GM19452 (cell line): ENCODE data around the gene ILF2.
"Not testable (repeated sequence)": the region's sequence is repeated elsewhere in the genome, so short reads cannot be mapped to it uniquely, and the experiment has no call there.

Experiments used
- ATAC-seq: cut with Tn5 transposase; IDR thresholded peaks from one replicate; pipeline ENCODE4 v1.9.1; 2021; ENCODE audit not compliant: unreplicated experiment

ILF2 gene

DNA sequence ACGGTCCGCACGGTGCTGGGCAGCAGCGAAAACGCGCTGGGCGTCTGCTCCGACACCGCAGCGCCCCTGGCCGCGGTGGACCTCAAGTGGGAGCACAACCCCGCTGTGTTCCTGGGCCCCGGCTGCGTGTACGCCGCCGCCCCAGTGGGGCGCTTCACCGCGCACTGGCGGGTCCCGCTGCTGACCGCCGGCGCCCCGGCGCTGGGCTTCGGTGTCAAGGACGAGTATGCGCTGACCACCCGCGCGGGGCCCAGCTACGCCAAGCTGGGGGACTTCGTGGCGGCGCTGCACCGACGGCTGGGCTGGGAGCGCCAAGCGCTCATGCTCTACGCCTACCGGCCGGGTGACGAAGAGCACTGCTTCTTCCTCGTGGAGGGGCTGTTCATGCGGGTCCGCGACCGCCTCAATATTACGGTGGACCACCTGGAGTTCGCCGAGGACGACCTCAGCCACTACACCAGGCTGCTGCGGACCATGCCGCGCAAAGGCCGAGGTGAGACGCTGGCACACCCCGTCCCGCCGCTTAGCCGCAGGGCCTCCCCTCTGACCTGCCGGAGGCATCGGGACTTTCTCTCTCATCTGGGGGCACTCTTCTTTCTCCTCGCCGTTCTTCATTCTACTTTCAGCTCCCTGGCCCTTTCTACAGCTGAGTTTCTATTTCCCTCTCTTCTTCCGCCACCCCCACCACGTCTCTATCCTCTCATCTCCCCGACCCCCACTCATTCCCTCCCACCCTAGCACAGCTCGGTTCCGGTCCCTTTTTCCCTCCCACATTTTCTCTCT, 8.7 kb upstream of the ILF2 start:
- no peak for ATAC-seq

DNA sequence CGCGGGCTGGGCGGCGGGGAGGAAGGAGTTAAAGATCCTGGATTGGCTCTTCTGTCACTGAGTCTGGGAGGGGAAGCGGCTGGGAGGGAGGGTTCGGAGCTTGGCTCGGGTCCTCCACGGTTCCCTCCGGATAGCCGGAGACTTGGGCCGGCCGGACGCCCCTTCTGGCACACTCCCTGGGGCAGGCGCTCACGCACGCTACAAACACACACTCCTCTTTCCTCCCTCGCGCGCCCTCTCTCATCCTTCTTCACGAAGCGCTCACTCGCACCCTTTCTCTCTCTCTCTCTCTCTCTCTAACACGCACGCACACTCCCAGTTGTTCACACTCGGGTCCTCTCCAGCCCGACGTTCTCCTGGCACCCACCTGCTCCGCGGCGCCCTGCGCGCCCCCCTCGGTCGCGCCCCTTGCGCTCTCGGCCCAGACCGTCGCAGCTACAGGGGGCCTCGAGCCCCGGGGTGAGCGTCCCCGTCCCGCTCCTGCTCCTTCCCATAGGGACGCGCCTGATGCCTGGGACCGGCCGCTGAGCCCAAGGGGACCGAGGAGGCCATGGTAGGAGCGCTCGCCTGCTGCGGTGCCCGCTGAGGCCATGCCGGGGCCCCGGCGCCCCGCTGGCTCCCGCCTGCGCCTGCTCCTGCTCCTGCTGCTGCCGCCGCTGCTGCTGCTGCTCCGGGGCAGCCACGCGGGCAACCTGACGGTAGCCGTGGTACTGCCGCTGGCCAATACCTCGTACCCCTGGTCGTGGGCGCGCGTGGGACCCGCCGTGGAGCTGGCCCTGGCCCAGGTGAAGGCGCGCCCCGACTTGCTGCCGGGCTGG, 7.9 kb upstream of the ILF2 start, which contains the start of gene NPR1:
Gene NPR1 (plus strand): TSS at position 170 of the 818 bp plus-strand sequence. CDS start 421 bp downstream, at position 591.
- ATAC-seq = no peak

DNA sequence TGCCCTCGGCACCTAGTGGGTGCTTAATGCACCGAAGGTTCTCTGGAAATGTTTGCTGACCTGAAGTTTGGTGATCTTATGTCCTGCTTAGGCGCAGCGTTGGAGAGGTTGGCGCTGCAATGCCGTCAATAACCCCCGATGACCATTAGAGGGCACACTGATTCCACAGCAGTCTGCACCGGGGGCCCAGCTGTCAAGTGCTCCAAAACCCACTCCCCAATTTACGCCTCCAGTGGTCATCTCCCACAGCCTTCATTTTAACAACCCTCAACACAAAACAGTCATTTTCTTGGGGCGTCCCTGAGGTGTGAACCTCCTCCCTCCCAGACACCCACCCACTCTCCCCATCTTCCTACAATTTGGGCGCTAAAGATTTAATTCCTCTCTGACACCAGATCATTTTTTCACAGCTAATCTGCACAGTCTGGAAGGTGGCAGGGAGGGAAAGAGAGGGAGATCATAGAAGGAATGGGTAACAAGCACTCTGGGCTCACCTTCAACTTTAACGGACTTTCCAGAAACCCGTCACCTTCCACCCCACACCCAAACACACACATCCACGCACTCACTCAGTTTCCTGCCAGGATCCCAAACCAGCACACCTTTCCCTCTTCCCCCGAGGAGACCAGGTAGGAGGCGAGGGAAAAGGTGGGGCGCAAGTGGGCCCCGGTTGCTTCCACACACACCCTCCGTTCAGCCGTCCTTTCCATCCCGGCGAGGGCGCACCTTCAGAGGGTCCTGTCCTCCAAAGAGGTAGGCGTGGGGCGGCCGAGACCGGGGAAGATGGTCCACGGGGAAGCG, 7.1 kb upstream of the ILF2 start:
- ATAC-seq = no peak

DNA sequence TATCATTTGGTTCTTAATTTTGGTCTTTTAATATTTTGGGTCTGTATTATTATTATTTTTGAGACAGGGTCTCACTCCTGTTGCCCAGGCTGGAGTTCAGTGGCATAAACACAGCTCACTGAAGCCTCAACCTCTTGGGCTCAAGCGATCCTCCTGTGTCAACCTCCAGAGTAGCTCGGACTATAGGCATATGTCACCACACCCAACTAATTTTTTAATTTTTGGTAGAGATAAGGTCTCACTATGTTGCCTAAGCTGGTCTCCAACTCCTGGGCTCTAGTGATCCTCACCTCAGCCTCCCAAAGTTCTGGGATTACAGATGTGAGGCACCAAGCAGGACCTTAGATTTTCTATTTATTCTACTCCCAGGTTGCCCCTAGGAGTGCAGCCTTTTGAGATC, 2.7 kb upstream of the ILF2 start:
- no peak for ATAC-seq

DNA sequence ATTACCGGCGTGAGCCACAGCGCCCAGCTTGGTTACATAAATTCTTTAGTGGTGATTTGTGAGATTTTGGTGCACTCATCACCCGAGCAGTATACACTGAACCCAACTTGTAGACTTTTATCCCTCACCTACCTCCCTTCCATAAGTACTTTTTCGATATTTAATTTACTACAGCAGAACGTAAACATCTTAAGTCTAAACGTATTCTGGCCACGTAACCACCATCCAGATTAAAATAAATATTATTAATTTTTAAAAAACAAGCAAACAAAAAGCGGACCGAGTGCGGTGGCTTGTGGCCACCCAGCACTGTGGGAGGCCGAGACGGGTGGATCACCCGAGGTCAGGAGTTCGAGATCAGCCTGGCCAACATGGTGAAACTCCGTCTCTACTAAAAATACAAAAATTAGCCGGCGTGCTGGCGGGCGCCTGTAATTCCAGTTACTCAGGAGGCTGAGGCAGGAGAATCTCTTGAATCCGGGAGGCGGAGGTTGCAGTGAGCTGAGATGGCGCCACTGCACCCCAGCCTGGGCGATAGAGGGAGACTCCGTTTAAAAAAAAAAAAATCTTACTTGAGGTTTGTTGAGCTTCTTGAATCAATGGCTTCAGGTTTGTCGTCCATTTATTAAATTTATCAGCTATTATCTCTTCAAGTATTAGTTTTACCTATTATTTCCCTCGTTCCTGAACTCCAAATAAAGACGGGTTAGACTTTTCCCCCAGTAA, 998 bp upstream of the ILF2 start:
- ATAC-seq = peak; percentile 11

DNA sequence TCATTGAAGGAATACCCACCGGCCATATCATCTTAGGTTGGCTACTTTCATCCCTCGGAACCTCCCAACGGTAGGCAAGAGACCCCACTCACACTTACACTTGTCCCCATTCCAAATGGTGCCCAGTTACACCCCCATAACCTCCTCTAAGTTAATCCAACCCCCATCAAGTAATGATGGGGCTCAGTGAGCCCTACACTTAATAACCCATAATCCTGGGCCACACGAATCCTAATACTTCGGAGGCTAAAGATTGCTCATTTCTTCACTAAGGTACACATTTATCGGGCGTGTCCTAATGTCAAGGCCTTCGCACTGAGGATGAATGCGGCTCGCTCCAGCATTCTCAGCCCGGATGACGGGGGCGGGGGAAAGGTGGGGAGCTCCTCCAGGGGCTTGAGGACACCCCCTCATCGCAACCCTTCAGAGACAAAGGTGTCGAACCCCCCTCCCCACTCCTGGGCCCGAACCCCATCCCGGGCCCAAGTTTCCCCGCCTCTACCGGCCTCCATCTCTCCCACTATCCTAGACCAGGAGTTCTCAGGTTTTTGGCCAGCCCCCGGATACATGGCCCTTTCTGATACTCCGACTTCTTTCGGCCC, 435 bp downstream of the ILF2 start:
- no peak for ATAC-seq

DNA sequence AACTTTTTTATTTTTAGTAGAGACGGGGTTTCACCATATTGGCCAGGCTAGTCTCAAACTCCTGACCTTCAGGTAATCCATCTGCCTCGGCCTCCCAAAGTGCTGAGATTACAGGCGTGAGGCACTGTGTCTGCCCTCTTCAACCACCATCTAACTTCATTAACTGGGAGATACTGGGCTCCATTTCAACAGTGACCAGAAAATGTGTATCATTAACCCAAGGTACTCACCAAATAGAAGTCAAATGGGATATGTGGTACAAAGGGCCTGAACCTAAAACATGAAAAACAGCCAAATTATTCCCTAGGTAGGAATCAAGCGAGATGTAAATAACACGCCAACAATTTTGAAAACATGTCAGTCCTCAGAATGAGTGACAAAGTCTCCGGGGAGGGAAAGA, 1.2 kb downstream of the ILF2 start:
- ATAC-seq = no peak

DNA sequence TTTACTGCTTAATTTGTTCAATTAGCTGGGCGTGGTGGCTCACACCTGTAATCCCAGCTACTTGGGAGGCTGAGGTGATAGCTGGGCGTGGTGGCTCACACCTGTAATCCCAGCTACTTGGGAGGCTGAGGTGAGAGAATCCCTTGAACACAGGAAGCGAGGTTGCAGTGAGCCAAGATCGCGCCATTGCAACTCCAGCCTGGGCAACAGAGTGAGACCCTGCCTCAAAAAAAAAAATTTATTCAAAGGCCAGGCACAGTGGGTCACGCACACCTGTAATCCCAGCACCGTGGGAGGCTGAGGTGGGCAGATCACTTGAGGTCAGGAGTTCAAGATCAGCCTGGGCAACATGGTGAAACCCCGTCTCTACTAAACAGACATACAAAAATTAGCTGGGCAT, 2.1 kb downstream of the ILF2 start:
- ATAC-seq = not testable (repeated sequence)

DNA sequence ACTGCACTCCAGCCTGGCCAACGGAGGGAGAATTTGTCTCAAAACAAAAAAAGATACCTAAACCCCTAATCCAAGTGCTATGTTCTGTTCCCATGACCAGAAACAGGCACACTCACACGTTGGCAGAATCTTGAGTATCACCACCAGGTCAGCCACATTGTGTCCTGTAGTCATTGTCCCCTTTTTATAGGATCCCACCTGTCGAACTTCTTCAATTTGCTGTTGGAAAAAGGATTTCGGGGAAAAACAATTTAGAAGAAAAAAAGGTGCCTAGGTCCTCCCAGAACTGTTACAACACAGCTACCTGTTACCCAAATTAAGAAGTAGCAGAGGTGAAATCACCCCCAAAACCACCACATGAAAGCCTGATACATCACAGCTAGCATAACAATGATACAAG, 3.4 kb downstream of the ILF2 start:
- no peak for ATAC-seq

DNA sequence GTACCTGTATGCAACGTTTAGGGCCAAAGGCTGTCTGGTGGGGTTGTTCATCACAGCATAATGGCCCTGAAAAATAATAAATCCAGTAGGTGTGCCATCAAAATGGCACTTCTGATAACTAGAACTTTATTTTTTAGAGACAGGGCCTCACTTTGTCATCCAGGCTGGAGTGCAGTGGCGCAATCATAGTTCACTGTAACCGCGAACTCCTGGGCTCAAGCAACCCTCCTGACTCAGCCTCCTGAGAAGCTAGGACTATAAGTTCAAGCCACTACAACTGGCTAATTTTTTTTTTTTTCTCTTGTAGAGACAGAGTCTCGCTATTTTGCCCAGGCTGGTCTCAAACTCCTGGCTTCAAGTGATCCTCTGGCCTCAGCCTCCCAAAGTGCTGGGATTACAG, 7.6 kb downstream of the ILF2 start:
- ATAC-seq = no peak

DNA sequence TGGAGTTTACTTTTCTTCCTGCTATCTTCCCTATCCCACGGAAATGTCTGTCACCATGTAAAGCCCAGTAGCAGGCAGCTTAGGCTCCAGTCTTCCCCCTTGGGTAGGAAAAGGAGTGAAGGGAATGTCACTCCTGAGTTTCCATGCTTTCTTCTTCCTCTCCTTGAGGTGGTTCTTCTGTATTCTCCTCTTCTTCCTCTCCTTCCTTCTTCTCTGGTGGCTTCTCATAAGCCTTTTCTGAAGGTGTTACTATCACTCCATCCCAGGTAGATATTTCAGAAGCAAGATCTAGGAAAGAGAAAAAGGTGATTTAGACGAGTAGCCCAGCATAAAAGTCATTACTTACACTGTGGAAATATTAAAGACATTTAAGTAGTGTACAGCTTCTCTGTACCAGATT, 8.5 kb downstream of the ILF2 start:
- ATAC-seq = no peak

DNA sequence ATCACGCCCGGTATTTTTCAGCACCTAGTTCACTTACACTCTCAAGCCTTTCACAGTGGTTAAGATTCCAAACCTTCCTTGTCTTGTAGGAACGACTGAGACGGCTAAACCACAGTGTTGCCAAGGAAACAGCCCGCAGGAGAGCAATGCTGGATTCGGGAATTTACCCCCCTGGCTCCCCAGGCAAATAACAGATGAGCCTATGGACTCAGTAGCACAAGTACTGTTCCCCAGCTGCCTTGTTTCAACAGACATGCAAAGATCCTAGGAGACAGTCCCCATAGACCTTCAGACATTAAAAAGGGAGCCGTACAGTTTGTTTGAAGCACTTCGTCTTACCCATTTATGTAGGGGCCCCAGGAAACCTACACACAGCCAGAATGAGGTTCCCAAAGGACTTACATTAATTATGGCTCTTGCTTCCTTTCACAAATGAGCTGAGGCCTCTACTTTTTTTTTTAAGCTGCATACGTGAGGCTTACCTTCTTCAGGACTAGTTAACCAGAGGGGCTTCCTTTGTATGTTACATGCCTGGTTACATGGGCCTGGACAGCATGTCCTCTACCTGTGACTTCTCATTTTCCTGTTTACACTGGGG, 9.6 kb downstream of the ILF2 start:
- no peak for ATAC-seq

DNA sequence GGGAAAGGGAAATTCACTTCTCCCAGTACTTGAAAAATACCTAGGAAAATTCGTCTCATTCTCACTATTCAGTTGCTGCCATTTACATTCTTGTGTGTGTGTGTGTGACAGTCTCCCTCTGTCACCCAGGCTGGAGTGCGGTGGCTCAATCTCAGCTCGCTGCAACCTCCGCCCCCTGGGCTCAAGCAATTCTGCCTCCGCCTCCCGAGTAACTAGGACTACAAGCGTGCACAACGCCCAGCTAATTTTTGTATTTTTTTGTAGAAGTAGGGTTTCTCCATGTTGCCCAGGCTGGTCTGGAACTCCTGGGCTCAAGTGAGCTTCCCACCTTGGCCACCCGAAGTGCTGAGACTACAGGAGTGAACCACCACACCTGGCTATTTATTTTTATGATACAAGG, 11.1 kb downstream of the ILF2 start:
- no peak for ATAC-seq

DNA sequence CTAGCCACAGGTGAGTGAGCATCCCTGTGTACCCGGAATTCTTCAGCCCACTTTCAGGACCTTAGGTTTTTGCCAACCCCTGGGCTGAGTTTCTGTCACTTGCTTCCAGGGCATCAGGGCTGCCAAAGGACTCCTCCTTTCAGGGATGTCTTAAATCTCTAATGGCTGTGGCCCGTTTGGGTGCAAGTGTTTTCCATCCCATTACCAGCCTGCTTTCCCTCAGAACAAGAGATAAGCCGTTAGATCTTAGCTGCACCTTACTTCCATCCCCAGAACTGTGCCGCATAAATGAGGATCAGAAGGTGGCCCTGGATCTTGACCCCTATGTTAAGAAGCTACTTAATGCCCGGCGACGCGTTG, 11.6 kb downstream of the ILF2 start:
- ATAC-seq = no peak

DNA sequence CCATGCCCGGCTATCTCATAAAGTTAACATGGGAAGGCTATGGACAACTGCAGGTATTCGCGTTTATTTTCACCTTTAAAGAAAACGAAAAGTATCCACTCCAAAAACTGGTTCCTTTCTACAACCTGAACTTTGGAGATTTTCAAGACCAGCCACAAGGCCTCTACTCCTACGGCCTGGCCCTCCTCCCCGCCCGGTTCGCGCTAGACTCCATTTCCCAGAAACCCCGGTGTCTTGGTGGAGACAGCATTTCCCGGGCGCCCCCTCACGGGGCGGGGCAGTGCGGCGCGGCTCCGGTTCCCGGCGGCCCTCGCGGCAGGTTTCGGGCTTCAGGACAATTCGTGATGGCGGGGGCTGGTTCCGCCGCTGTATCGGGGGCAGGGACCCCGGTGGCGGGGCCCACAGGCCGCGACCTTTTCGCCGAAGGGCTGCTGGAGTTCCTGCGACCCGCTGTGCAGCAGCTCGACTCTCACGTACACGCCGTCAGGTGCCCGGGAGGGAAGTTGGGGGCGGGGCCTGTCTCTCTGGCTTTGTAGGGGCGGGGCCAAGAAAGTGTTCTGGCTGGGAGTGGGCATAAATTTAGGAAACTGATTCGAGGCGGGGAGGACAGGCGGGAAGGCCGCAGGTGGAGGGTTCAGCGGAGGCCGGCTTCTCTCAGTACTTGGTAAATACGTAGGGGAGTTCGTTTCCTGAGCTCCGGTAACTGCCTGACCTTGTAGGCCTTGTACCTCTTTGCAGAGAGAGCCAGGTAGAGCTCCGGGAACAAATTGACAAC, 12.2 kb downstream of the ILF2 start, which contains the start of gene SNAPIN:
Gene SNAPIN (plus strand): TSS at position 304 of the 775 bp plus-strand sequence. CDS start 41 bp downstream, at position 345.
- ATAC-seq = peak; percentile 95

DNA sequence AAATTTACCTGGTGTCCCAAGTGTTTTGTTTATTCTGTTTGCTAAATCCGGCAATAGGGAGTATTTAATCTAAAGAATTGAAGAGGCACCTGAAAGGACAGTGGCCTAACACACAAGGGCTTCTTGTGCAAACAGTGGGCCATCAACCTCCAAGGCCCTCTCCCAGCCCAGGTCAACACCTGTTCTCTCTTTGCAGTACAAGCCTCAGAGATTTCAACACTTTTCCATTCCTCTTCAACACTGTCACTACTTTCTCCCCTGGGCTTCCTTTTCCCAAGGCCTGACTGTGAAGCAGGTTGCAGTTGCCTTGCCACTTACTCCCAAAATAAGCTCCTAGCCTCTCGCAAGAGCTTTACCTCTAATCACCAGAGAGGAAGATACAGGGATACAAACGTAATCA, 15.5 kb downstream of the ILF2 start:
- no peak for ATAC-seq

DNA sequence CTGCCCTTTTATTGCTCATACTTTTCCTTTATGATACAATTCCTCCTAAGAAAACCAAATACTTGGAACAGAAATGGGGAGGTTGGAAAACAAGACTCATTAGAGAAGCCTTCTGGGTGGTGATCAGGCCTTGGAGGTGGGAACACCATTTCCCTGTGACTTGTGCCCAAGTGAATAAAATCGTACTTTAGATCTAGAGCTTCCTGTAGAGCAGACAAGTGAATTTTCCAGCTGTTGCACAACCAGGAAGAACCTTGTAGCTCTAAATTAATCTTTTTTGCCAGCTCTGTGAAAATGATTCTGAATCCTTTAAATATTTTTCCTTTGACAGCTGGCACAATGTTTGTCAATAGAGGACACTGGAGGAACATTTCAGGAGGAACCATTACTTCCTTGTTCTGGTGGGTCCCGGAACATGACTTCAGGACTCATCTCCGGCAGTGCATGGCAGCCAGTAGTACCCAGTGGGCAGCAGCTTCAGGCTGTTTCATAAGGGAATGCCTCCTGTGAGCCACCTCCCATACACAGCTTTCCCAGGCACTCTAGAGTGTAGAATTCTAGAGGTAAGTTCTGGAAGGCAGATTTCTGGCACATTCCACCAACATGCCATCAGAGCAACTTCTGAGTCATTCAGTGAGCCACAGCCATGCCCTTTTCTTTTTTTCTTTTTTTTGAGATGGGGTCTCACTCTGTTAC, 17.8 kb downstream of the ILF2 start:
- no peak for ATAC-seq

DNA sequence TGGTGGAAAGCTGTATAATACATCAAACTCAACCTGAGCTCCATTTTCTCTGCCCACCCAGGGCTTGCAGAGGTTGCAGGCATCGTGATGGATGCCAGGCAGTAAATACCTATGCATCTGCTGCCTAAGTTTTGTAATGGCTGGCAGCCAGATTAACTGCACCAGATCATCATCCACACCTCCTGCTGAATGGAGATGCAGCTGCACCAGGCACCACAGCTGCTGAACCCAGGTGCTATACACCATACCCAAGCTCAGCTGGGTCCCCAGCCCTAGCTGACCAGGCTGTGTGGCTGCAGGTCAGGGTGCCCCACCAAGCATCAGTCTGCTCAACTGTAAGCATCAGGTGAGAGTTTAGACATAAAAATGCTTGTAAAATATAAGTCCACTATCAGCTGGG, 19.0 kb downstream of the ILF2 start:
- no peak for ATAC-seq

DNA sequence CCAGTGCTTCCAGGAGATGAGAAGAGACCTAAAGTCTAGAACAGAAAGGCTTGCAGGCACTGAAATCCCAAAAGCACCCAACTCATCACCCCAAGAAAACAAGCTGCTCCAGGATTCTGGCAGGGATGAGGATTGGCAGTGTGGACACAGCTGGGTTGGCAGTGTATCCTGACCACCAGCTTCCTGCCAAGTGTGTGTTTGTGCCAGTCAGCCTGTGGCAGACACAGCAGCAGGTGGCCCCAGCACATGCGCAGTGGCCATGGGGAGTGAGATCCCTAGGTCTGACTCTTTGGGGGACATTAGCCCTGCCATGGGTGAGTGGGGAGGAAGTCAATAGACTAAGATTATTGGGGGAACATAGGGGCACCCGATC, 20.9 kb downstream of the ILF2 start:
- no peak for ATAC-seq
